HG02870 (cell line): ENCODE measurements around the gene EXD2.
"Not testable (repeated sequence)": the region's sequence is repeated elsewhere in the genome, so short reads cannot be mapped to it uniquely, and the experiment has no call there.

Experiments
- ATAC-seq: cut with Tn5 transposase; IDR thresholded peaks from one replicate; pipeline ENCODE4 v1.9.1; 2021; ENCODE audit warnings: mild to moderate bottlenecking, moderate library complexity; ENCODE audit not compliant: unreplicated experiment

EXD2 gene

DNA sequence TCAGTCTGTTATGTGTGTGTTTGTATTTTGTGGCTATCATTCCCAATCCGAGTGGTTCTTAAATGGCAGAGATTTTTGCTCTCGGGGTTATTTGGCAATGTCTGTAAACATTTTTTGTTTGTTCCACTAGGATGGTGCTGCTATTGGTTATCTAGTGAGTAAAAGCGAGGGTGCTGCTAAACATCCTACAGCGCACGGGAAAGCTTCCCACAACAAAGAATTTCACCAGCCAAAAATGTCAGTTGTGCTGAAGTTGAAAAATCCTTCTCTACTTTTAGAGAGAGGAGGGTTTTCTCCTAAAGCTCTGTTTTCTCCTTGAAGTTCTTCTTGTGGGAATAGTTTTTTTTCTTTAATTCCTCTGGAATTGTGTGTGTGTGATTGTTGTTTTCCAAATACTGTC lies 2.4 kb downstream of the EXD2 start:
- no peak for ATAC-seq

DNA sequence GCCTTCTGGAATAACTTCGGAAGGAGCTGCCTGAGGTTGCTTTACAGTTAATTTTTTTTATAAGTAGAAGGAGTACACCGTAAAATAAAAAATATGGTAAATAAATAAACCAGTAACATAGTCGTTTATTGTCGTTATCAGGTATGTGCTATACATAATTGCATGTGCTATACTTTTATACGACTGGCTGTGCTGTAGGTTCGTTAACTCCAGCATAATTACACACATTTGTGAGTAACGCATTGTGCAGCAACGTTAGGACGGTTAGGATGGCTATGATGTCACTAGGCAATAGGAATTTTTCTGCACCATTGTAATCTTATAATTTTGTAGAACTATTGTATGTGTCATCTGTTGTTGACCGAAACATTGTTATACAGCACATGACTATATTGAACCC lies 8.5 kb downstream of the EXD2 start:
- no peak for ATAC-seq

DNA sequence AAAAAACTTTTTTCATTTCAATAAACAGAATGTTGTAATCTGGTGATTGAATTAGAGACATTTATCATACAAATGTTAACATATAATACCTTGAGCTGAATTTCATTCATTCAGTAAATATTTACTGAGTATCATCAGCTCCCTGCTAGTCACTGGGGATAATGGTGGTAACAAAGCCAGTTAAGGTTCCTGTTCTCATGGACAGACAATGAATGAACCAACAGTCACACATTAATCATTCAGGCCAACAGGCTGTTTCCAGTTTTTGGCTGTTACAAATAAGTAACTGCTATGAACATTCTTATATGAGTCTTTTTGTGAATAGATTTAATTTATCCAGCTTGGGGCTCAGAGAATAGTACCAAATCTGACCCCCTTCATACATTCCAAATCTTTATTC lies 13.5 kb downstream of the EXD2 start:
- ATAC-seq, result no peak

DNA sequence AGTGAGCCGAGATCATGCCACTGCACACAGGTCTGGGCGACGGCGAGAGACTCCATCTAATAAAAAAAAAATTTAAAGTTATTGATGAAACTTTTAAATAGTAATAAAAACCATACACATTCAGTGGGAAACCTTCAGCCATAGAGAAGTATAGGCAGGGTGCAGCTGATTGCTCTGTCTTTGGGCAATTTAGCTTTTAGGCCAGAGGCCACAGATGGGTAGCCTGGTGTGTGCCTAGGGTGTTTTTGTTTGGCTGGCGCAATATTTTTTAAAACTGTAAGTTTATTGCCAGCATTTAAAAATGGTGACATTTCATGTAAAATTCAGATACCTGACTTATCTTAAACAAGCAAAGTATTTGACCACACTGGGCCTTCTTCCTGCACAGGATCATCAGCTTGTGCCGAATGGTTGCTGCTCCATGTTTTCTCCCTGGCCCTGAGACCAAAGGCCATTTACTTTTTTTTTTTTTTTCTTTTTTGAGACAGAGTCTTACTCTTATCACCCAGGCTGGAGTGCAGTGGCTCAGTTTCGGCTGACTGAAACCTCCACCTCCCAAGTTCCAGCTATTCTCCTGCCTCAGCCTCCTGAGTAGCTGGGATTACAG lies 16.2 kb downstream of the EXD2 start:
- no peak for ATAC-seq

DNA sequence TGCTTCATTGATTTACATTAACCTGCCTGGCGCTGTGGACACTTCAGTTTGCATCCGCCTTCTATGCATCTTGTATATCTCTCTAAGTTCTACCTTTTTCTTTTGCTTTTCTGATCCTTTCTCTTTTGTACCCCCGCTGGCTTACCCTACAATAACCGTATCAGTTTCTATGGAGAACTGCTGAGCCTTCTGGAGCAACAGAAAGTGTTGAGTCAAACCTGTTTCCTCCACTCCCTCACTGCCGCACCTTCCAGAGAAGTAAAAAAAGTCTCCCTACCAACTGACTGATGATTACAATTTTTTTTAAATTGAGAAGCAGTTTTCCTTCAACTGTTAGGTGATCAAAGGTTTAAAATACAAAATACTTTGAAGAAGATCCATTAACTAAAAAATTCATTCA lies 17.4 kb downstream of the EXD2 start:
- ATAC-seq, result no peak

DNA sequence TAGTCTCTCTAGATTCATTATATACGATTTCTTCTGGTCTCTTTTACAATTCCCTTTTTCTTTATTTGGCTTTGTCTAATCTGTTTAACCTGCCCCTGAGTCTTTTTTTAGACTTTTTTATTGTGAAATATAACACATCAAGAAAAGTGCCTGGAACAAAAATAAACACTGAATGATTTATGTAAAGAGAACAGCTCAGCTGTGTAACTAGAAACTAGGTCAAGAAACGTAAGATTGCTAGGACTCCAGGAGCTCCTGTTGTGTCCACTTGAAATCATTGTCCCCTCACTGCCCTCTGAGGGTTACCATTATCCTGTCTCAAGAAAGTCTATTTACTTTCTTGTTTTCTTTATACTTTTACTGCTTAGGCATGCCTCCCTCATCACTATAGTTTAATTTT lies 23.1 kb downstream of the EXD2 start:
- ATAC-seq, result no peak

DNA sequence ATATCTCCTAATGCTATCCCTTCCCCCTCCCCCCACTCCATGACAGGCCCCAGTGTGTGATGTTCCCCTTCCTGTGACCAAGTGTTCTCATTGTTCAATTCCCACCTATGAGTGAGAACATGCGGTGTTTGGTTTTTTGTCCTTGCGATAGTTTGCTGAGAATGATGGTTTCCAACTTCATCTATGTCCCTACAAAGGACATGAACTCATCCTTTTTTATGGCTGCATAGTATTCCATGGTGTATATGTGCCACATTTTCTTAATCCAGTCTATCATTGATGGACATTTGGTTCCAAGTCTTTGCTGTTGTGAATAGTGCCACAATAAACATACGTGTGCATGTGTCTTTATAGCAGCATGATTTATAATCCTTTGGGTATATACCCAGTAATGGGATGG lies 26.4 kb downstream of the EXD2 start:
- not testable (repeated sequence) for ATAC-seq

DNA sequence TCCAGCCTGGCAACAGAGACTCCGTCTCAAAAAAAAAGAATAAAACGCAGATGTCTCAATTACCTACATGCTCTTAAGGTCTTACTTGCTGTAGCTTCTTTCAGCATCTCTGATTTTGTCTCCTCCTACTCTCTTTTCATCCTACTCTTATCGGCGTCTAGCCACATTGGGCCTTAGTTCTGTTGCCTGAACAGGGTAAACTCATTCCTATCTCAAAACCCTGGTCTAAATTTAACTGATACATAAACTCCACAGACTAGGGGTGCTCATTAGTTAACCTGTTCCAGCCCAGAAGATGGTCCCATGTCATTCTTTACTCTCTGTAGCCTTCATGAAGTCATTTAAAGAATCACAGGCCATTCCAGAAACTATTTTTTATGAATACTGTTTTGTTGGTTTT lies 33.6 kb downstream of the EXD2 start:
- ATAC-seq, result no peak

DNA sequence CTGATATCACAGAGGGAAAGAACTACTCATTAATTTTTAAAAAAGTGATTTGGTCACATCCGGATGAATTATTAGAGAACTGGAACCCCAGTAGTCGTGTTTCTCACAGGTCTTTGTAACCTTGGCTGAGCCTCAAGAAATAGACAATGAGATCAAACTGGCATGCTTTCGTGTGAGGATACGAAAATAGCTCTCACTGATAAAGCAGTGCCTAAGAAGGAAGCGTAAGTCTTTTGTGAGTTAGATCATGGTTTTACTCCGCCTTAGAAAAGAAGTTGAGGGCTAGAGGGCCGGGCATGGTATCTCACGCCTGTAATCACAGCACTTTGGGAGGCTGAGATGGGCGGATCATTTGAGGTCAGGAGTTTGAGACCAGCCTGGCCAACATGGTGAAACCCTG lies 34.9 kb downstream of the EXD2 start:
- ATAC-seq, result no peak

DNA sequence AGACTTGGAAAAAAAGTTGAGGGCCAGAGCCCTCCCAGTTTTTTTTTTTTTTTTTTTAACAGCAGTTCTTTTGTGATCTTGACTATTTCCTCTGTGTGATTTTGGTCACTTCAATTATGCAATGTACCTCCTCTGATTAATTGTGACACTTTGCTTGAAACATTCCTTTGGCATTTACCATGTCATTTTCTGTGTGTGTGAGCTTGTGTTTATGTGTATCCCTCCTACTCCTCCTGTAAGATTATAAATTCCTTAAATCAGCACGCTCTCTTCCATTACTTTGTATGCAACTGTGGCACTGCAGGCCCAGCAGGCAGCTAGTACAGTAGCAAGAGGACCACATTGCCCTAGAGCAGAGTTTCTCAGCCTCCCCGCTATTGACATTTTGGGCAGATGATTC lies 35.4 kb downstream of the EXD2 start:
- ATAC-seq, result no peak

DNA sequence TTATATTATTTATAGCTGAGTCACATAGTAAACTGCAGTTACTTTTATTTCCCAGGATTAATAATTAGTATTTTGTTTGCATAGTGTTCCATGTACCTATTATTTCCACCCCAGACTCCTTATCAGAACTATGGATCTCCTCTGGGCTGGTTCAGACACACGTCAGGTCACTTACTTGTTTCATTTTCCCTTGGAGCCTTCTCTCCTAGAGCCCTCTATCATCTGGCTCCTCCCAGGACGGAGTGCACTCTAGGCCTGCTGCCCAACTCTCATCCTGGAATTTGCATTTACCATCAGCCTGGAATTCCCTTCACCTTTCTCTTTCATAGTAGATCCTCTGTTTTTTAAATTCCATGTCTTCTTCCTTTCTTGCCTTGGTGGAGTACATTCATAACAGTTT lies 40.2 kb downstream of the EXD2 start:
- ATAC-seq, result no peak

DNA sequence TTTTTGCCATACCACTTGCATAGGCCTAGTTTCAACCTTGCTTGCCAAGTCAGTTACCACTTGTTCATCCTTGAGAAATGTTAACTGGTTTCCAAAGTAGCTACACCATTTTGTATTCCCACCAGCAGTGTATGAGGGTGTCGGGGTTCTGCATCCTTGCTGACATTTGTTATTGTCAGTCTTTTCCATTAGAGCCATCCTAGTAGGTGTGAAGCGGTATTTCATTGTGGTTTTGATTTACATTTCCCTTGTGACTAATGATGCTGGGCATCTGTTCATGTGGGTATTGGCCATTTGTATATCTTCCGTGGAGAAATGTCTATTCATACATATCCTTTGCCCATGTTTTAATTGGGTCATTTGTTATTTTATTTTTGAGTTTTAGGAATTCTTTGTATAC lies 41.1 kb downstream of the EXD2 start:
- no peak for ATAC-seq

DNA sequence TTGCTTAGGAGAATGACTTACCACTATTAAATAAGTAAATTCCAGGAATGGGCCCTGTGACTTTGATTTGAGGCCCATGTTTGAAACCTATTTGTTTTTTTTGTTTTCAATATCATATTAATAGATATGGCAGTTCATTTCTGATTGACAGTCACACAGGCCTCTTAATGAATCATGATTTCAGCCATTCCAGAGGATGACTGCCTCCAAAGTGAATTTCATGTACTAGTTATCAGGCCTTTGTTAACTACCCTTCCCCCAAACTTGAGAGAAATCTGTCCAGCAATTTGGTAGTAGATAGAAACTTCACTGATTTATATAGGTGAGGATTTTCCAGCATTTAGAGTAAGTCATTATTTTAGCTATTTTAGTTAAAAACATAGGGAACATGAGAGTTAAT lies 42.8 kb downstream of the EXD2 start:
- no peak for ATAC-seq

DNA sequence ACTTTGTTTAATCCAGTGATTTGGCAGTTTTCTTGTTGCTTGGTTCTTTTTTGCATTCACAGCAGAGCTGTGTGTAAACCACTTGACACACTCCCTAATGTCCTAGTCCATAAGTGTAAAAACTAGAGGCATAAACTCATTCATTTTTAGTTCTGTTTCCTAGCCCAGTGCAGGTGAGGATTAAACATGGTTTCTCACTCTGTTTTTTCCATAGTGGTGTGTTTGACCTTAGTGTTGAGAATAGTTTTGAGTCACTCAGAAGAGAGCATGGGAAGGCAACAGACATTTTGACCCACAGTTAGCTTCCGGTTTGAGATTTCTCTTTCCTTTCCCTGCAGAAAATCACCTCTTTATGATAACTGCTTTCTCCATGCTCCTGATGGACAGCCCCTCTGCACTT lies 44.4 kb downstream of the EXD2 start:
- ATAC-seq, result no peak

DNA sequence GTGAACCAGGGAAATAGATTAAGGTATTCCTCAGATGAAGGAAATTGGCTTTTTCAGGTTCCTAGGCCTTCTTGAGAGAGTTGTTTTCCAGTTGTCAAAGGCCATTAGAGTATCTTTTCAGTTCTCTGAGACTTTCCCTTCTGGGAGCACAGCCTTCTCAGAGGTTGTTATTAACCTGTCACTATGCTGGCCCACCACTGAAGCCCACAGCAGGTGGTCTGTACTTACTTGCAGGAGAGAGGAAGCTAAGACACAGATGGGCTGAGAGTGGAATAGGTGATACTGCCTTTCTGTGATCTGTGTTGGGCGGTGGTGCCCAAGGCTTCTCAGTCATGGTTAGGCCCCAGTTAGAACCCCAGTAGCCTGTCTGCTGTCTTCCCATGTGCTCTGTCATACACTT lies 45.8 kb downstream of the EXD2 start:
- no peak for ATAC-seq

DNA sequence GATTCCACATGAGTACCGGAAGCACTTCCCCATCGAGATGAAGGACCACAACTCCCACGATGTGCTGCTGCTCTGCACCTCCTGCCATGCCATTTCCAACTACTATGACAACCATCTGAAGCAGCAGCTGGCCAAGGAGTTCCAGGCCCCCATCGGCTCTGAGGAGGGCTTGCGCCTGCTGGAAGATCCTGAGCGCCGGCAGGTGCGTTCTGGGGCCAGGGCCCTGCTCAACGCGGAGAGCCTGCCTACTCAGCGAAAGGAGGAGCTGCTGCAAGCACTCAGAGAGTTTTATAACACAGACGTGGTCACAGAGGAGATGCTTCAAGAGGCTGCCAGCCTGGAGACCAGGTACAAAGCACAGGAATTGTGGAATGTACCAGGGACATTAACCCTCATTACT lies 46.3 kb downstream of the EXD2 start:
- ATAC-seq, result no peak

DNA sequence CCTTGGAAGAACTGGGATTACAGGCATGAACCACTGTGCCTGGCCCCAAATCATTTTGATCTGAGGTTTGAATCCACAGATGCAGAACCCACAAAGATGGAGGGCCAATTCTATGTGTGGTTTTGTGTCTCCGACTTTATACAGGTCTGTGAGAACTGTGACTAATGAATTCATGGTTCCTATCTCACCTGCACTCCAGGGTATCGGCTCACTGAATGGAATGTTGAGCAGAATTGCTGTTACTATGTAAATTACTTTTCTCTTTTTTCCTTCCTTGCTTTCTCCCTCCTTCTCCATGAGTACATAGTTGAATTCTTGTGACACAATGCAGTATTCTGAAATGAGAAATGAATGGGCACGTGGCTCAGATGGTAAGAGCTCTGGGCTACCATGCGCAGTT lies 47.6 kb downstream of the EXD2 start:
- no peak for ATAC-seq

DNA sequence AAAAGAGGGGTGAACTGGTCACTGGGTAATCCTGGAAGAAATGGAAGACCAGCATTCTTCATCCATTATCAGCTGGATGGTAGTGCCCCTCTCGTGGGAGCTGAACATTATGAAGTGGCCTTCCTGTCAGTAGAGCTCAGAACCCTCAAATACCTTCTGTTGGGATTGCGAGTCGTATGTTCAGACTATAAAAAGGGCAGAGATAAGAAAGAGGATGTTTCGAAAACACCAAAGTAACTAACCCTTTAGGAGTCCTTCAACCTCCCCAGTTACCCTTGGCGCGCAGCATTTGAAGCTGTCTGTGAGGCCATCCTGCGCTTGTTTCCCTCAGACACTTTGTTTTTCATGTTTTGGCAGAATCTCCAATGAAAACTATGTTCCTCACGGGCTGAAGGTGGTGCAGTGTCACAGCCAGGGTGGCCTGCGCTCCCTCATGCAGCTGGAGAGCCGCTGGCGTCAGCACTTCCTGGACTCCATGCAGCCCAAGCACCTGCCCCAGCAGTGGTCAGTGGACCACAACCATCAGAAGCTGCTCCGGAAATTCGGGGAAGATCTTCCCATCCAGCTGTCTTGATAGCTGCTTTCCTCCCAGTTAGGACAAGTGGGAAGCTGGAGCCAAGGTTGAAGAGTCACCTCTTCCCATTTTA lies 49.4 kb downstream of the EXD2 start:
- ATAC-seq, result no peak

DNA sequence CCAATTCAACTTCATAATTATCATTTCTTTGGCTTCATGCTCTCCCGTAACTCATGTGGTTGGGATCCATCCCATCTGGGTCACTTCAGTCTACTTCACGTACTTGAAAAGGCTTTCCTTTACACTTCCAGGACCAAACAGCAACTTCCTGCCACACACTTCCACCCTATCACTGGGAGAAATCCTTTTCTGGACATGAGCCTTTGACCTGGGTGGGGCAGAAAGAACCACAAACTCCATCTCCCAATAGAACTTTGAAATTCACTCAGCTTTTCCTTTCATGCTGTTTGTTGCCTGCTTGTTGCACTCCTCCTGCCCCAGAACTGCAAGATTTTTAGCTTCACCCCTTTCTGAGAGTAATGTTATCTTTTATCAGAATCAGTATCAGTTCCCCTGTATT lies 50.3 kb downstream of the EXD2 start:
- no peak for ATAC-seq

DNA sequence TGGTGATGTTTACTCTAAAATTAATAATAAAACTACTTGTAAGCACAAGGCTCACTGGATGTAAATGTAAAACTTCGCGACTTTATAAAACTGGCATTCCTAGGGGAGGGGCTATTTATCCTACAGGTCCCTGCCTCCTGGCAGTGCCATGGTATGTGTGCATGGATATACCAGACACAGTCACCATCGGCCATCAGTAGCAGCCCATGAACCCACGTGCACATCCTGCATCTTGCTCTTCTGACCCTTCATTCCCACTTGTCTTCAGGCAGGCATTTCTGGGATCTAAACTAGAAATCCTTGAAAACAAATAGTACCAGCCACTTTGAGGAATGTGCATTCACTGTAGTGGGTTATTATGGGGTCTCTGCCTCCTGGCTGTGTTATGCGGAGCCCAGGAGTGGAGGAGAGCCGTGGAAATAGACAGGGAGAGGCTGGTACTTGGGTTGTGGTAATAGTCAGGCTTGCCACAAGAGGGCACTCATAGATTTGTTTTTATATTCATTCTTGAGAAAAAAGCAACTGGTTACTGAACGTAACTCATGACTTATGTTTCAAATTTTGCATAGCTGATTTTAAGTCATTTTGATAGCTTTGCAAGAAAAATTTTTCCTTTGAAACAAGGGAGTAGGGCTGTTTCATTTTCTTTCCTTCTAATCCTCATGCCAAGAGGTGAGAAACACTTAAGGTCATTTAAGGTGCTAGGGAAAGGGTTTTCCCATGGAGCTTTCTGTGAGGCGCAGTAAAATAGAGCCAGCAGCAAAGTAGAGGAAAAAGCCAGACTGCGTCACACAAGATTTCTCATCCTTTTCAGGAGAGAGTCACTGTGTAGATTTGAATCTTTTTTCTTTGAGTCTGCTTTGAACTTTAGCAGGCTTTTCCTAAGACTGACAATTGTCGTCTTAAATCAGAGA lies 51.3 kb downstream of the EXD2 start:
- no peak for ATAC-seq

DNA sequence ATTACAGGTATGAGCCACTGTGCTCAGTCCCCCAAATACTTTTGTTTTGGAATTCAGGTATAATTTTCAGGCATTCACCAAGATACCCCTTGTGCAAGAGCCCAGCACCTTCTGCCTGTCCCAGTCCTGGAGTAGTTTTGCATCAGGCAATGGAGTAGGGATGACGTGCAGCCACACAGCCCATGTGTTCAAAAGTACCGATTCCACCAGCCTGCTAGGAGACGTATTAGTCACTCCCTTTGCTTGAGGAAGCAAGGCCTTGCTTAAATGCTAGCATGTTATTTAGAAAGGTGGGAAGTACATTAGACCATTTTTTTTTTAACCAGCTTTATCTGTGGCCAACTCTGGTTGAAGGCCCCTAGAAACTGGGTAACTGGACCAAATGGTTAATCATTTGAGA lies 53.6 kb downstream of the EXD2 start:
- ATAC-seq, result no peak

DNA sequence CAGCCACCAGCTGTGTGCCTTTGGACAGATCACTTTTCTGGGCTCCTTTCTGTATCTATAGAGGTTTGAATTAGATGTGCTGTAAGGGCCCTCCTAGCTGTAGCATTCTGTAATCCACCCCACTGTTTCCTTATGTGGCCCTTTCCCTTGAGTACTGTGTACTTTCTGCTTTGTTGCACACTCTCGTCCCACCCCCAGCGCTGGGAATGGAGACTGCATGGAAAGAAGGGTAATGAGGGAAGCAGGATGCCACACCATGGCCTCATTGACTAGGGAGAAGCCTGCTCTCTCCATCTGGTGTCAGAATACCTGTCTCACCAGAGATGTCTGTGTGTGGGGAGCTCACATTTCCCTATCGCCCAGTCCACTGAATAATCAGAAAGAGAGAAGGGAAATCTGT lies 55.0 kb downstream of the EXD2 start:
- ATAC-seq, result no peak
